Tibial nerve (tissue), 4 donors: ENCODE data around the gene ADCY10. TPM values are rescaled to one million over a fixed set of nuclear protein-coding genes. Genes with fewer than 3 reads are reported as not detected.

Experiments used
- DNase-seq, 2 donors: peaks; one replicate each; pipeline ENCODE4 v3.0.0-alpha.2; 2019; ENCODE audit warnings: low spot score in 2 of 2
- H3K27ac ChIP-seq, 4 donors: fragments of 200-600 bp; sonication (generic) in 3 of 4; one replicate each; pipeline ENCODE4 v1.5.1; 2017 to 2019; ENCODE audit warnings: mild to moderate bottlenecking in 1 of 4
- H3K27me3 ChIP-seq, 2 donors: fragments of 200-600 bp; sonication (generic) in 1 of 2; one replicate each; pipeline versions ENCODE4 v1.5.1 to v1.6.0; 2017 to 2019
- H3K36me3 ChIP-seq, 3 donors: fragments of 200-600 bp; sonication (generic); one replicate each; pipeline ENCODE4 v1.5.1; 2018 to 2019
- H3K4me1 ChIP-seq, 4 donors: fragments of 200-600 bp; sonication (generic) in 3 of 4; one replicate each; pipeline ENCODE4 v1.5.1; 2017 to 2019
- H3K4me3 ChIP-seq, 4 donors: fragments of 200-600 bp; sonication (generic) in 3 of 4; one replicate each; pipeline ENCODE4 v1.5.1; 2017 to 2019; ENCODE audit warnings: mild to moderate bottlenecking in 1 of 4, moderate library complexity in 1 of 4
- H3K9me3 ChIP-seq, 4 donors: fragments of 200-600 bp; sonication (generic) in 3 of 4; one replicate each; pipeline ENCODE4 v1.5.1; 2017 to 2019
- EP300 ChIP-seq, 2 donors: sonication (generic); formaldehyde crosslinking; IDR thresholded peaks; one replicate each; pipeline ENCODE4 v1.6.1; 2017; ENCODE audit warnings: antibody characterized with exemption in 2 of 2, mild to moderate bottlenecking in 1 of 2
- POLR2A ChIP-seq, 2 donors: fragments of 450-650 bp; IDR thresholded peaks; one replicate each; pipeline ENCODE4 v1.6.1; 2017; ENCODE audit warnings: antibody characterized with exemption in 2 of 2, mild to moderate bottlenecking in 2 of 2, moderate library complexity in 2 of 2
- WGBS, 2 donors: methylation state at CpG; one replicate each; pipeline ENCODE4 v1.1.5; 2018; 5-methylcytosine and 5-hydroxymethylcytosine counted together
- total RNA-seq, 4 donors: library from RNA; depleted of rRNA; stranded (reverse); fragments of >200 nt; gene quantifications; one replicate each; pipeline ENCODE4 v1.1.0, GENCODE V29; 2016
- TF ChIP-seq, protein P1 (sequence below), 5 experiments: fragments of 200-600 bp in 3 of 5; fragments of 450-650 bp in 2 of 5; sonication (generic) in 3 of 5; IDR thresholded peaks; one replicate each; pipeline ENCODE4 v1.5.1; 2016 to 2019; ENCODE audit warnings: antibody characterized with exemption in 5 of 5, mild to moderate bottlenecking in 3 of 5, moderate library complexity in 2 of 5

Gene ADCY10
- total RNA-seq, 4 donors from 2014 or later, result not detected

- peaks cover 0 to 64% (median 0%) of the 10 kb centered on the region in 3 donors for H3K36me3 ChIP-seq
- WGBS, 2 donors, result 77 to 95% methylated on average over 1 of the region's 1 CpG
- H3K27ac ChIP-seq, result no peak overlapping the region
- DNase-seq, result no peak
- no peak overlapping the region for H3K4me3 ChIP-seq
- H3K4me1 ChIP-seq, result no peaks in the 10 kb centered on the region
- TF ChIP-seq, protein P1, sequence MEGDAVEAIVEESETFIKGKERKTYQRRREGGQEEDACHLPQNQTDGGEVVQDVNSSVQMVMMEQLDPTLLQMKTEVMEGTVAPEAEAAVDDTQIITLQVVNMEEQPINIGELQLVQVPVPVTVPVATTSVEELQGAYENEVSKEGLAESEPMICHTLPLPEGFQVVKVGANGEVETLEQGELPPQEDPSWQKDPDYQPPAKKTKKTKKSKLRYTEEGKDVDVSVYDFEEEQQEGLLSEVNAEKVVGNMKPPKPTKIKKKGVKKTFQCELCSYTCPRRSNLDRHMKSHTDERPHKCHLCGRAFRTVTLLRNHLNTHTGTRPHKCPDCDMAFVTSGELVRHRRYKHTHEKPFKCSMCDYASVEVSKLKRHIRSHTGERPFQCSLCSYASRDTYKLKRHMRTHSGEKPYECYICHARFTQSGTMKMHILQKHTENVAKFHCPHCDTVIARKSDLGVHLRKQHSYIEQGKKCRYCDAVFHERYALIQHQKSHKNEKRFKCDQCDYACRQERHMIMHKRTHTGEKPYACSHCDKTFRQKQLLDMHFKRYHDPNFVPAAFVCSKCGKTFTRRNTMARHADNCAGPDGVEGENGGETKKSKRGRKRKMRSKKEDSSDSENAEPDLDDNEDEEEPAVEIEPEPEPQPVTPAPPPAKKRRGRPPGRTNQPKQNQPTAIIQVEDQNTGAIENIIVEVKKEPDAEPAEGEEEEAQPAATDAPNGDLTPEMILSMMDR (IDR thresholded peaks at IDR 0.05), result no peak
- no peak for TF ChIP-seq EP300 (IDR thresholded peaks at IDR 0.05)
- TF ChIP-seq POLR2A (IDR thresholded peaks at IDR 0.05), result no peak
- H3K9me3 ChIP-seq, result no peaks in the 10 kb centered on the region
- H3K27me3 ChIP-seq, result no peaks in the 10 kb centered on the region
These were observed 137.8 kb downstream of the ADCY10 start for GRCh38 chr1:167776151-167776550.

- Histone ChIP-seq H3K27ac (no peak overlapping the region), H3K4me3 (no peak overlapping the region), H3K9me3 (no peaks in the 10 kb centered on the region), H3K4me1 (no peaks in the 10 kb centered on the region), H3K27me3 (no peaks in the 10 kb centered on the region), H3K36me3 (peaks cover 0 to 62% (median 0%) of the 10 kb centered on the region in 3 donors)
- 76 to 80% methylated on average over 2 of the region's 2 CpGs for WGBS, 2 donors
- TF ChIP-seq EP300 (IDR thresholded peaks at IDR 0.05) (no peak), POLR2A (IDR thresholded peaks at IDR 0.05) (no peak)
- TF ChIP-seq, protein P1 (IDR thresholded peaks at IDR 0.05), result no peak
- DNase-seq, result no peak
These were observed 138.8 kb downstream of the ADCY10 start for GRCh38 chr1:167775178-167775577.

DNA sequence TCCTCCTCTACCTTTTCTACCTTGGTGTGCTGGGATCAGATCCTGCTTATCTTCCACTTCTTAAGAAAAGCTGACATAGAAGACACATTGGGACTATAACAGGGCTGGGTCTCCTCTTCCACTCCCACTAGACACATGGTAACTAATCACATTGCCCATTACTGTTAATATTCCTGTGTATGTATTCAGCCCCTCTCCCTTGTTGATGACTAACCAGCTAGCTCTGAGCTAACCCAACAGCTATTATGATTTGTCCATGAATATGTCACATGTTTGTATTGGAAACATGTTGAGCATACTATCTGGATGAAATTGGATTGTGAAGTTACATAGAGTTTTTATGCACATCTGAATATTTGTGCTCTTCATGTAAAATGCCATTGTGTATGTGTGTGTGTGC is 139.2 kb downstream of the ADCY10 start:
- H3K36me3 ChIP-seq, result peaks cover 0 to 59% (median 0%) of the 10 kb centered on the region in 3 donors
- H3K27ac ChIP-seq, result no peak overlapping the region
- no peak for DNase-seq
- no peaks in the 10 kb centered on the region for H3K27me3 ChIP-seq
- no peaks in the 10 kb centered on the region for H3K4me1 ChIP-seq
- H3K4me3 ChIP-seq, result no peak overlapping the region
- no peaks in the 10 kb centered on the region for H3K9me3 ChIP-seq
- no peak for TF ChIP-seq POLR2A (IDR thresholded peaks at IDR 0.05)
- no peak for TF ChIP-seq EP300 (IDR thresholded peaks at IDR 0.05)
- TF ChIP-seq, protein P1 (IDR thresholded peaks at IDR 0.05), result no peak

DNA sequence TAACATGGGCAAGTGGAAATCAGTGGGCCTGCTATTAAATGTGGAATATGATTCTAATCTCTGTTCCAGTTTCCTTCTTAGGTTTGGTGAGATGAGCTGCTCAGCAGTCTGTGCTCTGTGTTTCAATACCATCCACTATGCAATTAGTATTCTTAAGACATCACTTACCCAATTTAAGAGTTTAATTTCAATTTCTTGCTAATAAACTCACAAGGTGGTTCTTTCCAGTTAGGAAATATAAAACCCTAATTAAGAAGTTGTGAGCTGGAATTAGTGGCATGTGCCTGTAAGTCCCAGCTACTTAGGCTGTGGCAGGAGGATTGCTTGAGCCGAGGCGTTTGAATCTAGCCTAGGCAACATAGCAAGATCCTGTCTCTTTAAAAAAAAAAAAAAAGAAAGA is 140.4 kb downstream of the ADCY10 start:
- 88 to 93% methylated on average over 2 of the region's 2 CpGs for WGBS, 2 donors
- Histone ChIP-seq H3K36me3 (peaks cover 0 to 60% (median 0%) of the 10 kb centered on the region in 3 donors), H3K27me3 (no peaks in the 10 kb centered on the region), H3K4me3 (no peak overlapping the region), H3K9me3 (no peaks in the 10 kb centered on the region), H3K27ac (no peak overlapping the region), H3K4me1 (no peaks in the 10 kb centered on the region)
- no peak for DNase-seq
- TF ChIP-seq, protein P1 (IDR thresholded peaks at IDR 0.05), result no peak
- TF ChIP-seq POLR2A (IDR thresholded peaks at IDR 0.05) (no peak), EP300 (IDR thresholded peaks at IDR 0.05) (no peak)

- no peak for DNase-seq
- Histone ChIP-seq H3K27me3 (no peaks in the 10 kb centered on the region), H3K9me3 (no peaks in the 10 kb centered on the region), H3K36me3 (peaks cover 0 to 58% (median 0%) of the 10 kb centered on the region in 3 donors), H3K4me3 (no peak overlapping the region), H3K27ac (no peak overlapping the region), H3K4me1 (peaks cover 0 to 5% (median 0%) of the 10 kb centered on the region in 4 donors)
- no peak for TF ChIP-seq EP300 (IDR thresholded peaks at IDR 0.05)
- TF ChIP-seq POLR2A (IDR thresholded peaks at IDR 0.05), result no peak
- TF ChIP-seq, protein P1 (IDR thresholded peaks at IDR 0.05), result no peak
- 93 to 95% methylated on average over 4 of the region's 4 CpGs for WGBS, 2 donors
These were observed 141.5 kb downstream of the ADCY10 start for GRCh38 chr1:167772436-167772835.
